Uterus (tissue), 4 donors: Measurements from ENCODE around the gene MXRA7. TPM values are rescaled to one million over a fixed set of nuclear protein-coding genes. Genes with fewer than 3 reads are reported as not detected.
"Not testable (repeated sequence)": the region's sequence is repeated elsewhere in the genome, so short reads cannot be mapped to it uniquely, and the experiment has no call there.

ENCODE experiments used
- DNase-seq, 2 donors: peaks; one replicate each; pipeline ENCODE4 v3.0.0-alpha.2; 2019 to 2020
- H3K27ac ChIP-seq, 2 donors: fragments of 200-600 bp; sonication (generic); 1 replicate in 1 of 2; 2 replicates in 1 of 2; pipeline ENCODE4 v1.5.1; 2016 to 2018
- H3K27me3 ChIP-seq, 2 donors: fragments of 200-600 bp; sonication (generic); one replicate each; pipeline ENCODE4 v1.5.1; 2018 to 2019; ENCODE audit warnings: control low read depth in 1 of 2
- H3K36me3 ChIP-seq, 2 donors: fragments of 200-600 bp; sonication (generic); one replicate each; pipeline ENCODE4 v1.5.1; 2019; ENCODE audit warnings: control low read depth in 1 of 2
- H3K4me1 ChIP-seq, 2 donors: fragments of 200-600 bp; sonication (generic); one replicate each; pipeline ENCODE4 v1.5.1; 2018 to 2019; ENCODE audit warnings: control low read depth in 1 of 2
- H3K4me3 ChIP-seq, 2 donors: fragments of 200-600 bp; sonication (generic); 1 replicate in 1 of 2; 2 replicates in 1 of 2; pipeline ENCODE4 v1.5.1; 2018 to 2019; ENCODE audit warnings: mild to moderate bottlenecking in 1 of 2
- H3K9me3 ChIP-seq, 2 donors: fragments of 200-600 bp; sonication (generic); one replicate each; pipeline ENCODE4 v1.5.1; 2019; ENCODE audit warnings: control low read depth in 1 of 2
- POLR2A ChIP-seq, 2 donors: fragments of 450-650 bp; IDR thresholded peaks; one replicate each; pipeline ENCODE4 v1.6.1; 2016; ENCODE audit warnings: antibody characterized with exemption in 2 of 2, mild to moderate bottlenecking in 1 of 2, moderate library complexity in 1 of 2
- intact Hi-C: fragments of 100-400 bp; cut with DNase I; formaldehyde crosslinking; loops from one replicate; pipeline ENCODE4 v1.15.1; 2023; ENCODE audit warnings: low total_unique reads
- total RNA-seq, 4 donors: library from RNA; depleted of rRNA in 3 of 4; stranded (reverse); fragments of >200 nt in 3 of 4; gene quantifications; one replicate each; pipeline versions ENCODE4 v1.1.0 to v1.2.4, GENCODE V29; 2014 to 2023
- TF ChIP-seq, protein P1 (sequence below), 4 experiments: fragments of 200-600 bp in 2 of 4; fragments of 450-650 bp in 2 of 4; sonication (generic) in 2 of 4; IDR thresholded peaks; one replicate each; pipeline ENCODE4 v1.5.1; 2016 to 2019; ENCODE audit warnings: antibody characterized with exemption in 4 of 4, mild to moderate bottlenecking in 2 of 4, moderate library complexity in 1 of 4
- donor health status: DM: yes; HTN: yes; CAD: no.

The MXRA7 gene
- total RNA-seq, 4 donors from 2014 or later = 174 to 250 (median 197) TPM

- H3K36me3 ChIP-seq = no peaks in the 10 kb centered on the region
- intact Hi-C loops = loop anchor here (10.0 kb wide), 1 partner anchor 500 kb away; the partner anchor contains the start of gene RNF157
- TF ChIP-seq, protein P1, sequence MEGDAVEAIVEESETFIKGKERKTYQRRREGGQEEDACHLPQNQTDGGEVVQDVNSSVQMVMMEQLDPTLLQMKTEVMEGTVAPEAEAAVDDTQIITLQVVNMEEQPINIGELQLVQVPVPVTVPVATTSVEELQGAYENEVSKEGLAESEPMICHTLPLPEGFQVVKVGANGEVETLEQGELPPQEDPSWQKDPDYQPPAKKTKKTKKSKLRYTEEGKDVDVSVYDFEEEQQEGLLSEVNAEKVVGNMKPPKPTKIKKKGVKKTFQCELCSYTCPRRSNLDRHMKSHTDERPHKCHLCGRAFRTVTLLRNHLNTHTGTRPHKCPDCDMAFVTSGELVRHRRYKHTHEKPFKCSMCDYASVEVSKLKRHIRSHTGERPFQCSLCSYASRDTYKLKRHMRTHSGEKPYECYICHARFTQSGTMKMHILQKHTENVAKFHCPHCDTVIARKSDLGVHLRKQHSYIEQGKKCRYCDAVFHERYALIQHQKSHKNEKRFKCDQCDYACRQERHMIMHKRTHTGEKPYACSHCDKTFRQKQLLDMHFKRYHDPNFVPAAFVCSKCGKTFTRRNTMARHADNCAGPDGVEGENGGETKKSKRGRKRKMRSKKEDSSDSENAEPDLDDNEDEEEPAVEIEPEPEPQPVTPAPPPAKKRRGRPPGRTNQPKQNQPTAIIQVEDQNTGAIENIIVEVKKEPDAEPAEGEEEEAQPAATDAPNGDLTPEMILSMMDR (IDR thresholded peaks at IDR 0.05) = no peak
- no peak for TF ChIP-seq POLR2A (IDR thresholded peaks at IDR 0.05)
Measured at GRCh38 chr17:76744747-76745146, 34.0 kb upstream of the MXRA7 start.

GRCh38 chr17:76742958-76743357 is 32.2 kb upstream of the MXRA7 start:
- Histone ChIP-seq H3K36me3 (no peaks in the 10 kb centered on the region), H3K4me3 (no peak overlapping the region)
- intact Hi-C loops = loop anchor here (10.0 kb wide), 1 partner anchor 498 kb away; the partner anchor contains the start of gene RNF157

More at GRCh38 chr17:76744747-76745146, 34.0 kb upstream of the MXRA7 start:
- Histone ChIP-seq H3K4me3 (no peak overlapping the region), H3K27ac (no peak overlapping the region), H3K9me3 (no peaks in the 10 kb centered on the region), H3K4me1 (no peaks in the 10 kb centered on the region), H3K27me3 (no peaks in the 10 kb centered on the region)
- DNase-seq = no peak

GRCh38 chr17:76740329-76741118 is 29.8 kb upstream of the MXRA7 start:
- no peak overlapping the region for H3K27ac ChIP-seq
- intact Hi-C loops = loop anchor here (10.0 kb wide), 1 partner anchor 496 kb away; the partner anchor contains the start of gene RNF157
- no peak overlapping the region for H3K4me3 ChIP-seq

More at GRCh38 chr17:76742958-76743357, 32.2 kb upstream of the MXRA7 start:
- Histone ChIP-seq H3K27me3 (no peaks in the 10 kb centered on the region), H3K27ac (no peak overlapping the region), H3K9me3 (no peaks in the 10 kb centered on the region), H3K4me1 (no peaks in the 10 kb centered on the region)
- no peak for DNase-seq
- TF ChIP-seq, protein P1 (IDR thresholded peaks at IDR 0.05) = no peak
- TF ChIP-seq POLR2A (IDR thresholded peaks at IDR 0.05) = no peak

DNA sequence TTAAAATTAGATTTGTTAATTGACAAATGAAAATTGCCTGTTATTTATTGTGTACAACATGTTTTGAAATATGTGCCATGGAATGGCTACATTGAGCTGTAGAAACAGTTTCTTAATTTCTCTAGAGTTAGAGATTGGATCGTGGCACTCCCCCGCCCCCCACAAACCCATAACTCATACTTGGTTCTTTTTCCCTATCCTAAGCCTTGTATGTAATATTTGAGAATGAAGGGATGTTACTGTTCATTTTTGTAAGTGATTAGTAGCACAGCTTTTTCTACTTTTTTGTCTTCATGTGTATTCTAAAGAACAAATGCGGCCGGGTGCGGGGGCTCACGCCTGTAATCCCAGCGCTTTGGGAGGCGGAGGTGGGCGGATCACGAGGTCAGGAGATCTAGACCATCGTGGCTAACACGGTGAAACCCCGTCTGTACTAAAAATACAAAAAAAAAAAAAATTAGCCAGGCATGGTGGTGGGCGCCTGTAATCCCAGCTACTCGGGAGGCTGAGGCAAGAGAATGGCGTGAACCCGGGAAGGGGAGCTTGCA is 28.9 kb upstream of the MXRA7 start:
- peaks cover 4 to 13% of the 10 kb centered on the region in 2 donors for H3K4me1 ChIP-seq
- not testable (repeated sequence) for H3K9me3 ChIP-seq, H3K4me3 ChIP-seq, H3K27ac ChIP-seq, H3K27me3 ChIP-seq, H3K36me3 ChIP-seq, DNase-seq
- intact Hi-C loops = loop anchor here (10.0 kb wide), 1 partner anchor 495 kb away; the partner anchor contains the start of gene RNF157

More at GRCh38 chr17:76740329-76741118, 29.8 kb upstream of the MXRA7 start:
- no peaks in the 10 kb centered on the region for H3K27me3 ChIP-seq
- DNase-seq = no peak
- TF ChIP-seq, protein P1 (IDR thresholded peaks at IDR 0.05) = no peak
- TF ChIP-seq POLR2A (IDR thresholded peaks at IDR 0.05) = no peak
- H3K36me3 ChIP-seq = no peaks in the 10 kb centered on the region
- no peaks in the 10 kb centered on the region for H3K9me3 ChIP-seq
- peaks cover 0 to 4% of the 10 kb centered on the region in 2 donors for H3K4me1 ChIP-seq

DNA sequence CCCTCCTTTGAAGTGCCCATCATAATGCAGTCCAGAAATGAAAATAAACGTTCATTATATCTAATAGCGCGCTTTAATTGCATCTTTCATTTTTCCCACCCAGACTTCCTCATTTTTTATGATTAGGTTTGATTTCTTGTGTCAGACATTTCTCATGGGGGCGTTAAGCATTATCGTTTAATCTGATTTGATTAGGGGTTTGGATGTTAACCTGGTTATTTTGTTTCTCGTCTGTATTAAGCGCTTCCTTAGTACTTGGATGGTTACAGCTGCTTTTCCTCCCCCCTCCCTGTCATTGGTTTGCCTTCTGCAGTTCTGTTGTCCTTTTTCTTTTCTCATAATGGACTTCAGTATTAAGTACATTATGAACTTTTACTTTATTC is 27.7 kb upstream of the MXRA7 start:
- Histone ChIP-seq H3K4me3 (peak overlapping the region; percentile 96 to 97), H3K4me1 (peaks cover 14% of the 10 kb centered on the region in 2 donors), H3K27me3 (no peaks in the 10 kb centered on the region), H3K27ac (peak overlapping the region; percentile 100), H3K9me3 (no peaks in the 10 kb centered on the region), H3K36me3 (no peaks in the 10 kb centered on the region)
- intact Hi-C loops = no loop called here
- DNase-seq = no peak
- TF ChIP-seq, protein P1 (IDR thresholded peaks at IDR 0.05) = no peak
- no peak for TF ChIP-seq POLR2A (IDR thresholded peaks at IDR 0.05)
